Colonic mucosa (tissue), 4 donors: ENCODE data around the gene CLGN. TPM values are rescaled to one million over a fixed set of nuclear protein-coding genes. Genes with fewer than 3 reads are reported as not detected.
A peak's percentile ranks its signal among the peaks of the same experiment; 100 is the strongest.

Experiments used
- DNase-seq: peaks from one replicate; pipeline ENCODE4 v3.0.0-alpha.2; 2020
- H3K27ac ChIP-seq: fragments of 200-600 bp; one replicate; pipeline ENCODE4 v1.8.0; 2021
- H3K27me3 ChIP-seq: fragments of 200-600 bp; one replicate; pipeline ENCODE4 v1.8.0; 2021
- H3K36me3 ChIP-seq: fragments of 200-600 bp; one replicate; pipeline ENCODE4 v1.8.0; 2021
- H3K4me1 ChIP-seq: fragments of 200-600 bp; one replicate; pipeline ENCODE4 v1.8.0; 2021; ENCODE audit warnings: mild to moderate bottlenecking
- H3K4me3 ChIP-seq: fragments of 200-600 bp; one replicate; pipeline ENCODE4 v1.8.0; 2021
- H3K9ac ChIP-seq, 2 donors: one replicate each; pipeline ENCODE4 v1.7.0; 2013; ENCODE audit warnings: control low read depth in 2 of 2, low read depth in 2 of 2, low read length in 2 of 2
- H3K9me3 ChIP-seq: fragments of 200-600 bp; one replicate; pipeline ENCODE4 v1.8.0; 2021
- CTCF ChIP-seq: fragments of 200-600 bp; IDR thresholded peaks from one replicate; pipeline ENCODE4 v1.8.0; 2022; ENCODE audit warnings: antibody characterized with exemption, mild to moderate bottlenecking
- intact Hi-C: fragments of 100-400 bp; cut with DNase I; formaldehyde crosslinking; loops from one replicate; pipeline ENCODE4 v1.14.1; 2022
- total RNA-seq, 2 donors: library from RNA; stranded (reverse); fragmentation: NEBNext Ultra II Directional in 1 of 2; extraction: Animal tissue kit (Norgen Biotek cat#: 25700) in 1 of 2; gene quantifications; one replicate each; pipeline ENCODE4 v1.2.1, GENCODE V29; 2021
- donor health status: healthy.
- donor health status: DM: no; HTN: no; CAD: no.
- donor health status: DM: no; HTN: no; CAD: no.

CLGN gene
- total RNA-seq, 2 donors from 2014 or later, result 0.25 to 0.40 TPM

DNA sequence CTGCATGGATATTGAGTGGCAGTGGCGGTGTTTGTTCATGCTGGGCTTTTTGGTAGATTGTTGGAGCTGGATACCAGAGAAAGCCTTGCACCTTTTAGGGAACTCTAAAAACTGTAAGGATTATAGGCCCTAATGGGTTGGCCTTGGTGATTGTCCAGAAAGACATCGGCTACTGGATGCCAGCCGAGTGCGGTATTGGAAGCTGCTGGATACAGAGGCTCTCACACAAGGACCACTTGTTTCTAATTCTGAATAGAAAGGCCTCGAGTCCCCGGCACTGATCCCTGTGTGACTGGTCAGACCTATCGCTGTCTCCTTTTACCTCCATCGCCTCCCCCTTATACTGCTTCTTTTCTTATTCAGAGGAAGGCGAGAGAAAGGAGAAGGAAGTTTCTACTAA is 81.3 kb downstream of the CLGN start:
- no peak for DNase-seq
- Histone ChIP-seq H3K27me3 (no peaks in the 10 kb centered on the region), H3K9me3 (no peaks in the 10 kb centered on the region), H3K4me3 (no peak overlapping the region), H3K36me3 (no peaks in the 10 kb centered on the region), H3K4me1 (no peaks in the 10 kb centered on the region), H3K9ac (no peak overlapping the region), H3K27ac (no peak overlapping the region)
- no peak for TF ChIP-seq CTCF
- intact Hi-C loops, result no loop called here

DNA sequence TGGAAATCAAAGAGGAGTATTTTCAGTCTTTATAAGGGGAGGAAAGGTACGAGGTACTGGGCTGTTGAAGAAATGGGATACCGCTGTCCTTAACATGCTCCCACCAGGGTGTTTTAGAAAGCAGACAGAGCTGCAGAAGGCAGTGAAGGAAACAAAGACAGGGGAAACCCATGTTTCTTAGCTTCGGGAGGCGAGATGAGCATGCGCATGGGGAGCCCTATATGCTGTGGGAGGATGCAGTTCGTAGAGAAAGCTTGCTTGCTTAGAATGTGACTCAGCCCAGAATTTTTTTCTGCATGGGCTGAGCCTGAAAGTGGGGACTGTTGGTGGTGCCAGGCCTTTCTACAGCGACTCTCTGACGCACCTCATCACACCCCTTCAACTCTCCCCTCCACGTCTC is 82.8 kb downstream of the CLGN start:
- no peak for DNase-seq
- H3K9ac ChIP-seq, result no peak overlapping the region
- no peak overlapping the region for H3K4me3 ChIP-seq
- intact Hi-C loops, result no loop called here
- H3K9me3 ChIP-seq, result no peaks in the 10 kb centered on the region
- no peaks in the 10 kb centered on the region for H3K4me1 ChIP-seq
- H3K27me3 ChIP-seq, result no peaks in the 10 kb centered on the region
- no peak for TF ChIP-seq CTCF
- no peak overlapping the region for H3K27ac ChIP-seq
- H3K36me3 ChIP-seq, result no peaks in the 10 kb centered on the region

GRCh38 chr4:140344101-140344500 is 83.3 kb downstream of the CLGN start:
- intact Hi-C loops, result no loop called here
- no peaks in the 10 kb centered on the region for H3K27me3 ChIP-seq
- H3K9me3 ChIP-seq, result no peaks in the 10 kb centered on the region
- DNase-seq, result no peak
- no peak overlapping the region for H3K27ac ChIP-seq
- no peaks in the 10 kb centered on the region for H3K36me3 ChIP-seq
- TF ChIP-seq CTCF, result no peak
- no peaks in the 10 kb centered on the region for H3K4me1 ChIP-seq
- H3K4me3 ChIP-seq, result no peak overlapping the region
- H3K9ac ChIP-seq, result no peak overlapping the region

- peak overlapping the region; percentile 25 for H3K27ac ChIP-seq
- H3K27me3 ChIP-seq, result no peaks in the 10 kb centered on the region
- DNase-seq, result peak; percentile 93
- no peaks in the 10 kb centered on the region for H3K36me3 ChIP-seq
- no peaks in the 10 kb centered on the region for H3K4me1 ChIP-seq
- H3K9me3 ChIP-seq, result no peaks in the 10 kb centered on the region
- no peak for TF ChIP-seq CTCF
- intact Hi-C loops, result no loop called here
- peak overlapping the region in 1 of 2 donors; percentile 36 for H3K9ac ChIP-seq
- no peak overlapping the region for H3K4me3 ChIP-seq
These were observed 84.1 kb downstream of the CLGN start for GRCh38 chr4:140343303-140343702.

GRCh38 chr4:140342620-140343019 is 84.8 kb downstream of the CLGN start:
- DNase-seq, result no peak
- TF ChIP-seq CTCF, result no peak
- intact Hi-C loops, result no loop called here
- peak overlapping the region; percentile 25 for H3K27ac ChIP-seq
- H3K36me3 ChIP-seq, result no peaks in the 10 kb centered on the region
- H3K27me3 ChIP-seq, result no peaks in the 10 kb centered on the region
- no peak overlapping the region for H3K4me3 ChIP-seq
- no peaks in the 10 kb centered on the region for H3K9me3 ChIP-seq
- no peaks in the 10 kb centered on the region for H3K4me1 ChIP-seq
- no peak overlapping the region for H3K9ac ChIP-seq

Other genes with a start within 250 kb of the CLGN start
- 10 to 100 TPM; 58.5 to 65.0 TPM for gene SCOC, start 54.0 kb downstream of the CLGN start, total RNA-seq
- gene MGAT4D, start 70.6 kb upstream of the CLGN start, total RNA-seq, result not detected
- gene ELMOD2, start 96.5 kb upstream of the CLGN start, total RNA-seq, result 10 to 100 TPM; 21.3 to 27.8 TPM
- gene UCP1, start 141.3 kb upstream of the CLGN start, total RNA-seq, result not detected